Measurements from ENCODE around the gene PRKAR1B.

PRKAR1B gene

DNA sequence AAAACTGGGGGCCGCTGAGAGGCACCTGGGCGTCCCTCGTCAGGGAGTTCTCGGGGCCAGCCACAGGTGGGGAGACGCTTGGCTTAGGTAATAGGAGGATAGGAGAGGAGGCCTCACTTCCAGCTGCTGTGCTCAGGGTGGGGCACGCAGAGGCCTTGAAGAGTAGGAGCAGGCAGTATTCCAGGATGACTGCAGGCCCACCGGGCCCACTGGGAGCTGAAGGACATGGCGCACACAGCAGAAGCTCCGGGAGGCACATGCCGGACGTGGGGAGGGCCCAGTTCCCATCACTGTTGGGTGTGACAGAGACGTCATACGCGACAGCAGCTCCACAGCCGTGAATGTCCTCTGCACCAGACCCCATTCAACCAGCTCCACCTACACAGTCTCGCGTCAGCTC lies 185.4 kb downstream of the PRKAR1B start:
- no peak for DNase-seq (ENCODE audit: low read depth in 2 of 2)

DNA sequence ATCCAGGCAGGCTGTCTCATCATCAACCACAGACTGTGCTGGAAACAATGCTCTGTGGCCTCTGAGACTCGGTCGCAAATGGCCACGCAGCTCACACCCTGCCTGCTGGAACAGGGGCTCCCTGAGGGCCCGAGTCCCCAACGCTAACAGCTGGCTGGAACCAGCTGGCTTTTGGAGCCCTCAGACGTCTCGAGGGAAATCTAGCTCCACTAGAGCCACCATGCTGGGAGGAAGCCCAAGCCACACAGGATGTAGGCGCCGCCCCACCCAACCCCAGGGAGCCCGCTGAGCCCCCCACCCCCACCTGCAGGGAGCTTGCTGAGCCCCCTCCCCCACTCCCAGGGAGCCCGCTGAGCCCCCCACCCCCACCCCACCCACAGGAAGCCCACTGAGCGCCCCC lies 186.1 kb downstream of the PRKAR1B start:
- DNase-seq (ENCODE audit: low read depth in 2 of 2), result no peak

GRCh38 chr7:540579-540978 lies 186.5 kb downstream of the PRKAR1B start:
- no peak for DNase-seq (ENCODE audit: low read depth in 2 of 2)

- DNase-seq (ENCODE audit: low read depth in 2 of 2), result no peak
These were observed 187.2 kb downstream of the PRKAR1B start for GRCh38 chr7:539731-540411.

DNA sequence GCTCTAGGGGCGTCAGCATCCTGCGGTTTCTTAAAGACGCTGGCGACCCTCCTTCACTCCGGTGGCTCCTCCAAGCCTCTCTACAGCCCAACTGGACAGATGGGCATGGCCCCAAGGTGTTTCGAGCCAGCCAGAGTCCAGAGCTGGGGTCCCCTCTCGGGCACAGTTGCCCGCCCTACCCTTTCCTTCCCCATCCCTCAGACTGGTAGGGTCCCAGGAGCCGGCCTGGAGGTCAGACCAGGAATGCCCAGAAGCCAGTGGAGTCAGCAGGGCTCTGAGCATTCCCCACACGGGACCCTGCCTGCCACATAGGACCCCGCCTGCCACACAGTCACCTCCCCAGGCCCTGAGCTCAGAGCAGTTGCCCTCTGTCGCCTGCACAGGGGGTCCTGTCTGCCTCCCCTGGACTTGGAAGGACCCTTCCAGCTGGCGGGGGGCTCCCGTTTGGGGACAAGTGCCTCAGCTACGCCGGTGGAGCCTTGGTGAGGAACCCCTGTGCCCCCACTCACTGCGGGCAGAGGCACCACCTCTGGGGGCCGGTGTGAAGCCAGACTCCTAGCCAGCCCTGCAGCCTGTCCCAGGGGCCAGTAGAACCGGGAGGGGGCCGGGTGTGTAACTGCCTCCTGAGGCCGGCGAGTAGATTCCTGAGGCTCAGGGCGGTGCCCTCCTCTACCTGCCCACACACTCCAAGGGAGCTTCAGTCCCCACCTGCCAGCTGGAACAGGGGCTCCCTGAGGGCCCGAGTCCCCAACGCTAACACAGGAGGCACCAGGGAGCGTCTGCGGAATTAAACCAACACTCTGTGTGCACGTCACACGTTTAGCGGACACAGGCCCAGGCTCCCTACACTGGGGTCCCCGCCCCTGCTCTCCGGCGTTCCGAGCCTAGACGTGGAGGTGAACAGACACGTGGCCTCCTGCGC lies 188.1 kb downstream of the PRKAR1B start:
- no peak for DNase-seq (ENCODE audit: low read depth in 2 of 2)

GRCh38 chr7:537911-538634 lies 189.0 kb downstream of the PRKAR1B start:
- DNase-seq (ENCODE audit: low read depth in 2 of 2), result no peak

- no peak for DNase-seq (ENCODE audit: low read depth in 2 of 2)
These were observed 190.8 kb downstream of the PRKAR1B start for GRCh38 chr7:536231-536630.

GRCh38 chr7:534959-535358 lies 192.1 kb downstream of the PRKAR1B start:
- no peak for DNase-seq (ENCODE audit: low read depth in 2 of 2)

DNA sequence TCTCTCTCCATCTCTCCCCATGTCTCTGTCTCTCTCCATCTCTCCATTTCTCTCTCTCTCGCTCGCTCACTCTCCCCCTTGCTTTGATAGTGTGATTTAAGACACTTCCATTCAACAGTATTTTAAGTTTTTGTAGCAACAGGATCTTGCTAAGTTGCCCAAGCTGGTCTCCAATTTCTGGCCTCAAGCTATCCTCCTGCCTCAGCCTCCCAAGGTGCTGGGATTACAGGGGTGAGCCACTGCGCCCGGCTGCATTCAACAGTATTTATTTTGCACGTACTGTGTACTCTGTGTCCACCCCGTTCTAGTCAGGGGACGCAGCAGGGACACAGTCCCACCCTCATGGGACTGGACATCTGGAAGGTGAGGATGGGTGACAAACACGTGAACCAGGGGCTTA lies 193.0 kb downstream of the PRKAR1B start:
- DNase-seq (ENCODE audit: low read depth in 2 of 2), result no peak

DNA sequence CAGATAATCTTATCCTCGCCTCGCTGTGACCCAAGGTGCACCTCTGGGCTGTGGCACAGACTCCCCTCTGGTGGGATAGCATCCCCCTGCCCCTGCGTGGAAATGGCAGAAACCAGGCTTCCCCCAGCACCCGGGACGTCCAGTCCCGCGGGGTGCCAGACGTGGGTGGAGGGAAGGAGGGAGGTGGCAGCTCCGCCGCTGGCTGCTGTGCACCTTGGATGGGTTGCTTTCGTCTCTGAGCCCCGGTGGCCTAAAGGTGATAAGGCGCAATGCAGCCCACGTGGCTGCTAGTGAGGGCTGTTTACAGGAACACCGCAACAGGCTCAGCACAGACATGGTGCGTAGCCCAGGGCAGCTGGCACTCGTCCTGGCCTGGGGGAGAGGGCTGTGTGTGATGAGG lies 193.8 kb downstream of the PRKAR1B start:
- DNase-seq (ENCODE audit: low read depth in 2 of 2), result no peak

DNA sequence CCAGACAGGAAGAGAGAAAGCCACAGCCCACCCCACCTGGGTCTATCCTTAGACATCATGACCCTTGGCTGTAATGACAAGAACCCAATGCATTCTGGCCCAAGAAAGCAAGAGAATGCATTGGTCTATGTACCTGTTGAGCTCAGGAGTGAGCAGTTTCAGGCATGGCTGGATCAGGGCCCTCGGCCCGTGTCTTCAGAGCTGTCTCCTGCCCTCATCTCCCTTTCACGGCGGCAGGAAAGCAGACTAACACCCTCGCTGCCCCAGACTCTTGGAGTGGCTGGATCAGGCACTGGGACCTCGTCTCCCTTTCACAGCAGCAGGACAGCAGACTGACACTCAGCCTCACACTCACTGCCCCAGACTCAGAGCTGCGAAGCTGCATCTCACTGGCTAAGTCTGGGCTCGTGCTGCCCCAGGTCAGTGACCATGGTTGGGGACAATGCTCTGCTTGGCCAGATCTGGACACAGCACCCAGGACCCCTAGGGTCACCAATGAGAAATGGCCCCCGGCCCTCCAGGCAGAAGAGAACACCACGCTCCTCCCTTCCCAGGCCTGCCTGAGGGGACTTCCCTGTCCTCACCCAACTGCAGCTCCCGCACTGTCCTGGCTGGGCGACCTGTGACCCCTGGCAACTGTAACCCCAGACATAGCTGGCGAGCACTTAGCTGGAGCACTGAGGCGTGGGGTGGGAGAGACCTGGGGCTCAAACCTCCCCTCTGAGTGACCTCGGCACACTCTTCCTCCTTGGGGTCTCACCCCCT lies 194.5 kb downstream of the PRKAR1B start:
- no peak for DNase-seq (ENCODE audit: low read depth in 2 of 2)

GRCh38 chr7:531777-532176 lies 195.3 kb downstream of the PRKAR1B start:
- peak; percentile 10 to 53 for DNase-seq (ENCODE audit: low read depth in 2 of 2)

GRCh38 chr7:528451-528850 lies 198.6 kb downstream of the PRKAR1B start:
- no peak for DNase-seq (ENCODE audit: low read depth in 2 of 2)

GRCh38 chr7:527723-528122 lies 199.4 kb downstream of the PRKAR1B start:
- DNase-seq (ENCODE audit: low read depth in 2 of 2), result no peak

DNA sequence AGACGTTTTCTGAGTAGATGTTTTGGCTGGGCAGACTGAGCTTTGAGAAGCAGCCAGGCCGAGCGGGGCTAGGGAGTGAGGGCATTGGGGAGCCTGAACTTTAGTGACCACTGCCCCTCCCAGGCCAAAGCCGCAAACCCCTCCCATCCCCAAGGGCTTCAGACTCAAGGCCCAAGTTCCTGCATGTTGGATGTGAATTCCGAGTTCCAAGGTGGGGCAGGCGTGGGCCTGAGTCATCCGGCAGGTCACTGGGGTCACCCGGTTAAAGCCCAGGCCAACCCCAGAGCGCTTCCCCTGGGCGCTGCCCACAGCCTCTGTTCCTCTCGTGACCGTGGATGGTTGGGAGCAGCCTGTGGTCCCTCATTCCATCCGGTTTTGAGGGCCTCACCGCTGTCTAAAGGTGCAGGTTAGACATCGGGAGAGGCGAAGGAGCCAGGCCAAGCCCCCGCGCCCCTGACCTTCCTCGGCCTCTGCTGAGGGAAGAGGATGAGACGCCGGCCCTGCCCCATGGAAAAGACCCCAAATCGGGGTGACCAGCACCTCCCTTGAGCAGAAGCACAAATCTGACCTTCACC lies 200.5 kb downstream of the PRKAR1B start:
- no peak for DNase-seq (ENCODE audit: low read depth in 2 of 2)

DNA sequence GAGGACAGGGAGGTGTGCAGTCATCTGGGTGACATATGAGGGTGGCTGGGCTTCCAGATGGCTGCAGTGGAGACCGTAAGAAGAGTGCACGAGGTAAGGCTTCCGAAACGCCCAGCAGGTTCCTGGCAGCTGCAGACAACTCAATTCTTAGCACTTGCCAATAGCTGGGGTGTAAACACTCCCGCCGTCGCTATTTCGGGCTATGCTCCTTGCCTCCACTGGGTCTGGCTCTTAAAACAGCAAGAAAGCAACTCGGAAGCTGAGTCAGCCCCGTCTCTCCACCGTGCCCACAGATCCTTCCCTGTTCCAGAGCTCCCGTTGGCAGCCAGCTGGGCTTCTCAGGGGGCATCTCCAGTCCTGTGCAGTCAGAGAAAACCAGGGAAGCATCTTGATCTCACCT lies 201.3 kb downstream of the PRKAR1B start:
- no peak for DNase-seq (ENCODE audit: low read depth in 2 of 2)

DNA sequence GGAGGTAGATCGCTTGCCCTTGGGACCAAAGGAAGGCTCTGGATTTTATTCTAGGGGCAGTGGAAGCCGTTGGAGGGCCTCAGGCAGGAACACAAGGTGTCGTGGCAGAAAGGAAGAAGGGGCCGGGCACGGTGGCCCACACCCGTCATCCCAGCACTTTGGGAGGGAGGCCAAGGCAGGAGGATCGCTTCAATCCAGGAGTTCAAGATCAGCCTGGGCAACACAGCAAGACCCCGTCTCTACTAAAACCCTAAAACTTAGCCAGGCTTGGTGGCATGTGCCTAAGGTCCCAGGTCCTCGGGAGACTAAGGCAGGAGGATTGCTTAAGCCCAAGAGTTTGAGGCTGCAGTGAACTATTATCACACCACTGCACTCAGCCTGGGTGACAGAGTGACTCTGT lies 202.3 kb downstream of the PRKAR1B start:
- DNase-seq (ENCODE audit: low read depth in 2 of 2), result no peak

DNA sequence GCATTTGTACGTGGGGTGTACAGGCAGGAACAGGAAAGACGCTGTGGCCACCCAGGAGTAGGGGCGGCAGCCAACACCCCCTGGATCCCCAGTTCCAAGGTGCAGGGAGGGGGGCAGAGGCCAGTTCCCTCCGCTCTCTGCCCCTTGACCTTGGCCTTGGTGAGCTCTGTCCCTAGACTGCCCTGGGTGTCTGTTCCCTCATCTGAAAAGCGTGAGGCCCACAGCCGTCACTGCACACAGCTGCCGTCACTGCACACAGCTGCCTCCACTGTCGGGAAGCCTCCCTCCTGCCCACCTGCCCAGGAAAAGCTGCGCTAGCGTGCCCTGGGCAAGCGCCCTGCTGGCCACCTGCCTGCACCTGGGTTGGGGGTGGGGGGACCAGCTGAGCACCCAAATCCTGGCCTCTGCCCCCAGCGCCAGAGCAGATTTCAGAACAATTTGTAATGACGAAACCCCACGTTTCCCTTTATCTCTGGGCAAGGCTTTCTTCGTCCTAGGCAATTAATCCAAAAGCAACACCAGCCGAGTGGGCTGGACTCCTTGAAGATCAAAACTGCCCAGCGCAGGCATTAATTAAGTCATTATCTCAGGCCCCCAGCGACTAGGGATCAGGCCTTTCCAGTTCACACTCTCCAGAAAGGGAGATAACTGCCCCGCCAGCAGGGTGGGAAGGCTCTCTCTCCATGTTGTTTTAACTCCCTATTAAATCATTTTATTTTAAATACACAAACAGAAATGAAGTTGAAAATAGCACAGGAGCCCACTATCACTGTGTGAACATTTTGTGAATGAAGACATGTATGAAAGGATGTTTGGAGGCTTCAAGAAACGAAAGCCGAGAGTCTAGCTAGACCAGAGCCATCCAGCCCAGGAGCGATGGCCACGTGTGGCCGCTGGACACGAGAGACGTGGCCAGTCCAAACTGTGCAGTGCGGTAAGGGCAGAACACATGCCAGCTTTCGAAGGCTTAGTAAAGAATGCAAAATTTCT lies 203.4 kb downstream of the PRKAR1B start:
- no peak for DNase-seq (ENCODE audit: low read depth in 2 of 2)

GRCh38 chr7:522951-523314 lies 204.1 kb downstream of the PRKAR1B start:
- no peak for DNase-seq (ENCODE audit: low read depth in 2 of 2)

Measured in stimulated activated CD8-positive, alpha-beta memory T cell treated with anti-CD3 and anti-CD28 coated beads, Interleukin-7, amount 100 ng/mL, for 4 hours (primary cell).